Pons (tissue), 1 donor: ENCODE data around the gene TMEM263.
A peak's percentile ranks its signal among the peaks of the same experiment; 100 is the strongest.
"Not testable (repeated sequence)": the region's sequence is repeated elsewhere in the genome, so short reads cannot be mapped to it uniquely, and the experiment has no call there.

ENCODE experiments used
- DNase-seq: peaks from one replicate; pipeline ENCODE4 v3.0.0-alpha.2; 2016; ENCODE audit warnings: low spot score

The TMEM263 gene

GRCh38 chr12:106955377-106956047 lies at the start of gene TMEM263:
Gene TMEM263, plus strand, starts transcription at chr12:106955907. Its CDS starts 11,210 bp downstream, at chr12:106967117.
- peak; percentile 79 for DNase-seq

- no peak for DNase-seq
These were observed 49.0 kb upstream of the TMEM263 start for GRCh38 chr12:106906715-106907114.

- no peak for DNase-seq
These were observed 48.3 kb upstream of the TMEM263 start for GRCh38 chr12:106907411-106907810.

GRCh38 chr12:106907846-106908245 lies 47.9 kb upstream of the TMEM263 start:
- no peak for DNase-seq

GRCh38 chr12:106908561-106908960 lies 47.1 kb upstream of the TMEM263 start:
- no peak for DNase-seq

- no peak for DNase-seq
These were observed 45.5 kb upstream of the TMEM263 start for GRCh38 chr12:106910202-106910601.

- DNase-seq = no peak
These were observed 44.1 kb upstream of the TMEM263 start for GRCh38 chr12:106911581-106911980.

GRCh38 chr12:106913456-106913855 lies 42.3 kb upstream of the TMEM263 start:
- no peak for DNase-seq

- DNase-seq = no peak
These were observed 40.7 kb upstream of the TMEM263 start for GRCh38 chr12:106914796-106915634.

GRCh38 chr12:106915635-106916026 lies 40.1 kb upstream of the TMEM263 start:
- no peak for DNase-seq

GRCh38 chr12:106917503-106917902 lies 38.2 kb upstream of the TMEM263 start:
- DNase-seq = no peak

- DNase-seq = no peak
These were observed 37.0 kb upstream of the TMEM263 start for GRCh38 chr12:106918746-106919145.

GRCh38 chr12:106919910-106920544 lies 35.7 kb upstream of the TMEM263 start:
- peak; percentile 57 for DNase-seq

GRCh38 chr12:106921976-106922375 lies 33.7 kb upstream of the TMEM263 start:
- not testable (repeated sequence) for DNase-seq

GRCh38 chr12:106923594-106923993 lies 32.1 kb upstream of the TMEM263 start:
- not testable (repeated sequence) for DNase-seq

GRCh38 chr12:106924268-106924861 lies 31.3 kb upstream of the TMEM263 start:
- no peak for DNase-seq

- no peak for DNase-seq
These were observed 29.1 kb upstream of the TMEM263 start for GRCh38 chr12:106926657-106927056.

- DNase-seq = no peak
These were observed 21.4 kb upstream of the TMEM263 start for GRCh38 chr12:106934277-106934676.

GRCh38 chr12:106941481-106942156 lies 14.1 kb upstream of the TMEM263 start:
- no peak for DNase-seq

GRCh38 chr12:106942775-106943174 lies 12.9 kb upstream of the TMEM263 start:
- DNase-seq = no peak

GRCh38 chr12:106945261-106945851 lies 10.4 kb upstream of the TMEM263 start:
- no peak for DNase-seq
